Measurements from ENCODE around the gene BYSL.

The BYSL gene, protein sequence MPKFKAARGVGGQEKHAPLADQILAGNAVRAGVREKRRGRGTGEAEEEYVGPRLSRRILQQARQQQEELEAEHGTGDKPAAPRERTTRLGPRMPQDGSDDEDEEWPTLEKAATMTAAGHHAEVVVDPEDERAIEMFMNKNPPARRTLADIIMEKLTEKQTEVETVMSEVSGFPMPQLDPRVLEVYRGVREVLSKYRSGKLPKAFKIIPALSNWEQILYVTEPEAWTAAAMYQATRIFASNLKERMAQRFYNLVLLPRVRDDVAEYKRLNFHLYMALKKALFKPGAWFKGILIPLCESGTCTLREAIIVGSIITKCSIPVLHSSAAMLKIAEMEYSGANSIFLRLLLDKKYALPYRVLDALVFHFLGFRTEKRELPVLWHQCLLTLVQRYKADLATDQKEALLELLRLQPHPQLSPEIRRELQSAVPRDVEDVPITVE

DNA sequence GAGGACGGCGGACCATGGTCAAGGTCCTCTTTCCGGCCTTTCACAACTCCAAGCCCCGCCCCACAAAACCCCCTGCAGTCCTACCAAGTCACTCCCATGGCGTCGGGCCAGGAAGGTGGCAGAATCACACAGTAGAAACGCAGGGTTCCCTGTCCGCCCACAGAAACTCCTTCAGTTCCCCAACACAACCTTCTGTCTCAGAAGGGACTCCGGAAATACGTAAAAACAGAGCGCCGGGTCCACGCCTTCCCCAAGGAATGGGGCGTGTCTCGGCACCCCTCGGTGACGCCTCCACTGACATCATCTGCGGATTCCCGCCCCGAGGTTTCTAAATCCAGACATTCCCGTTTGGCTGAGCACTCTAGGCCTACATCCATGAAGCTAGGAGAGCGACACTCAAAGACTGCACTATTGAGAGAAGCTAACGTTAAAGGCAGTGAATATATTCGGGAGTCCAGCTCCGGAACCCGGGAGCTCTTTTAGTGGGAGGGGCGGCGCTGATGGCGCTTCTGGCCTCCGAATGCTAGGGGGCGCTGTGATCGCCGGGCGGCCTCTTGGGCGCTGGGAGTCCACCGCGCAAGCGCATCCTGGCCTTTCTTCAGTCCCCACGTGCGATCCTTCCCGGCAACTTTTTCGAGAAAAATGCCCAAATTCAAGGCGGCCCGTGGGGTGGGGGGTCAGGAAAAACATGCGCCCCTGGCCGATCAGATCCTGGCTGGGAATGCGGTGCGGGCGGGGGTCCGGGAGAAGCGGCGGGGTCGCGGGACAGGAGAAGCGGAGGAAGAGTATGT is at the start of gene BYSL, which contains the start of gene MED20:
Gene BYSL, plus strand, starts transcription at position 579 of the 791 bp plus-strand sequence. Its CDS starts 64 bp downstream, at position 643.
Gene MED20, minus strand, starts transcription at position 219 of the 791 bp plus-strand sequence. Its CDS starts 121 bp downstream, at position 98.
- peak; percentile 98 for DNase-seq

DNA sequence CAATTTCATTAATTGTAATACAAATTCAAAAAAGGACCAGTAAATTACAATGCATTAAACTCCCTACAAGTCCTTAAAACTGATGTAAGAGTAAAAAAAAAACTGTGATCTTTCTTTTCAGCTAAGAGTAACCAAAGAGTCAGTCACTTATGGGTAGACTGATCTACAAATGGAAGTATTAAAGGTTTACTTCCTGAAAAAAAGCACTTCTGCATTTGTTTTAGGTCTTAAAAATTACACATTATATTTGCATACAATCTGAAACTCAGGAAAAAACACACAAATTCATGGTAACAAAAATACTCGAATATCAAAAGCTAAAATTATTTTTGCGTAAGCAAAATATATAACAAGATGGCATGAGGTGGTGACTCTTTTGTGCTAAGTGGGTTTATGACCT is 49.6 kb upstream of the BYSL start:
- no peak for DNase-seq

DNA sequence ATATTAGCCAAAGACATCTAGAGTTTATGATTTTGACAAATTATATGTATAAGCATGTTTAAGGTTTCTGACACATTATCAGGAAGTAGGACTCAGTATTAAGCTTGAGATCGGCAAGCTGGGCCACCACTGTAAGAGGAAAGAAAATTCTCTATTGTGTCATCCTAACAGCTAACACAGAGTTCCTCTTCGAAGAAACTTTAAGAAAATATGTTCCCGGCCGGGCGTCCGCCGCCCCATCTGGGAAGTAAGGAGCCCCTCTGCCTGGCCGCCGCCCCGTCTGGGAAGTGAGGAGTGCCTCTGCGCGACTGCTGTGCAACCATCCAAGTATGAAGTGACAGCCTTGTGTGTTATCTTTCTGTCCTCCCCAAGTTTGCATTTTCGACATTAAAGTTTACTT is 49.2 kb upstream of the BYSL start:
- no peak for DNase-seq

DNA sequence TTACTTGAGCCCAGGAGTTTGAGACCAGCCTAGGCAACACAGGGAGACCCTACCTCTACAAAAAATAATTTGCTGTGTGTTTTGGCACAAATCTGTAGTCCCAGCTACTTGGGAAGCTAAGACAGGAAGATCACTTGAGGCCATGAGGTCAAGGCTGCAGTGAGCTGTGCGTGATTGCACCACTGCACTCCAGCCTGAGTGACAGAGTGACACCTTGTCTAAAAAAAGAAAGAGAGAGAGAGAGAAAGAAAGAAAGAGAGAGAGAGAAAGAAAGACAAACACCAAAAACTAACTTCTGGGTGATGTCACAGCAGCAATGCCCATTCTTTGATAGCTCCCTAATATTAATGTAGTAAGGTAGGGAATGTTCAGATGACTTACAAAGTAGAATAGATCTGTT is 46.6 kb upstream of the BYSL start:
- DNase-seq = no peak

DNA sequence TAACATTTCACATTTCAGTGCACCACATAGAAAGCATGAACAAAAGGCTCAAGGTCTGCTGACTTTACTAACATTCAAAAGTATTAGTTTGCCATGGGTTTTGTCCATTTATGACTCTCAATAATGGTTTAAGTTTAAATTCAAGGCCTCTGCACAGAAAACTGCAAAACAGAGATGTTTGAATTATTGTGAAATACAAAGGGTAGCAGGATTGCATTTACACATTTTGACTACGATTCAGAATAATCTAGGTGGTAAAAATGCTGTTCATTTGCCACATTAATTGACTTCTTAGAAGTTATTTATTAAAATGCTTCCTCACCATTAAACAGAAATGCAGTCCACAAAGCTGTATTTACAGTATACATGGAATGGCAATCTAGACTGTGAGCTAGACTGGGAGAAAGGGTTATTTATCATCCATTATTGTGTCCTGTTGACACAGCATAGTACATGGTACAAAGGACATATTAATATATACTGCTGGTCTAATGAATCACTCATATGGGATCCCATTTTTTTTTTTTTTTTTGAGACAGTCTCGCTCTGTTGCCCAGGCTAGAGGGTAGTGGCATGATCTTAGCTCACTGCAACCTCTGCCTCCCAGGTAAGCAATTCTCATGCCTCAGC is 44.1 kb upstream of the BYSL start:
- DNase-seq = no peak

DNA sequence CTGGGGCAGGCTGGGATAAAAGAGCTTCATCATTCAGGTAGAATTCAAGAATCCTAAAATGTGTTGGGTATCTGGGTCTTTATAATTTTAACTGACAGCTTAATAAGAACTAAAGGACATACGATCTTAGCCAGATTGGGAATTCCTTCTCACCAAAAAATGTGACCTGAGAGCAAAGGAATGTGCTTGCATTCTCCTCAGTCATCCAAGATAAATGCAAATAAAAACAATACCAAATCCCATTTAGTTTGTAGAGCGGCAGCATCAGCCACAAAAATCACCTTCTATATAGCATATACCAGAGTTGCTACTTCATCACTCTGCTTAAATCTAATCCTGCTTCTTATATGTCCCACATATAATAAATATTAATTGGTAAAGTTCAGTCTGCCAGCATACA is 43.1 kb upstream of the BYSL start:
- DNase-seq = no peak

DNA sequence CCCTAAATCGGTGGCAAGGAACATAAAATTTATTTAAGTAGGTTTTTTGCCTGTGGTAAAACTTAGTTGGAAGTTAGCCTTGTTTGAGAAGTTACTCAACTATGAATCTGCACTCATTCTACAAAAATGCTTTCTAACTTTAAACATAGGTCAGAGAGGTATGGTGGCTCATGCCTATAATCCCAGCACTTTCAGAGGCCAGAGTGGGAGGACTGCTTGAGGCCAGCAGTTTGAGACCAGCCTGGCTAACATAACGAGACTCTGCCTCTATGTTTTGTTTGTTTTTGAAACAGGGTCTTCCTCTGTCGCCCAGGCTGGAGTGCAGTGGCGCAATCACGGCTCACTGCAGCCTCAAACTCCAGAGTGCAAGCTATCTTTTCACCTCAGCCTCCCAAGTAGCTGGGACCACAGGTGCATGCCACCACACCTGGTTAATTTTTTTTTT is 42.3 kb upstream of the BYSL start:
- no peak for DNase-seq

DNA sequence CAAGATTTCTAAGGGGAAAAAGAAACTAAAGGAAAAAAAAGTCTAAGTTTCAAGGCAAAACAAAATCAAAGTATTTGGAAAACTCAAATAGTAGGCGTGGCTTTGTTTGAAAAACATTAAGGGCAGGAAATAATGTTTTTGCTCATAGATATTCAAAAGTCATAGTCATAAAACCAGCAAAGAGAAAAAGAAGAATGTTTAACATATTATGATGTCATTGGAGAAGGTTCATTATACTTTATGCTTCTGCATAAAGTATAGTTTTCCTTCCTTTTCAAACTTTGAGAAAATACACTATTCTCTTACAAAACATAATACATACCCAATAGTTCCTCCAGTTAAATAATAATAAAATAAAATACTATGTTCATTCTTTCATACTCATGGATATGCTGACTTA is 39.8 kb upstream of the BYSL start:
- DNase-seq = no peak

DNA sequence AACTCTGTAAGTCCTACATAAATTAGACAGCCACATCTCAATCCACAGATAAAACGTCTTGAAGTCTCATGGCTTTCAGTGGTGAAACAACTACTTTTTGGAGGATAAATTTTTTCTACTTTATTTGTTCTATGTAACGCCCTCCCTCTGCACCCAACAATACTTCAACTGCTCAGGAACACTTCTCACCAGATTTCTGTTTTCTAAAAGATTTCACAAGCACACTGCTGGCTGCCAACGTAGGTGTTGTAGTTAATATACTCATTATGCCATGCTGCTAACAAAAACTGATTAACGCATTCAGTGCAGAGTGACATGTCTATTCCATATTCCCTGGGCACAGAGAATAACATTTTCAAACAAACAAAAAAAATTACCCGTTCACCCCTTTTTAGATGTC is 36.3 kb upstream of the BYSL start:
- no peak for DNase-seq

DNA sequence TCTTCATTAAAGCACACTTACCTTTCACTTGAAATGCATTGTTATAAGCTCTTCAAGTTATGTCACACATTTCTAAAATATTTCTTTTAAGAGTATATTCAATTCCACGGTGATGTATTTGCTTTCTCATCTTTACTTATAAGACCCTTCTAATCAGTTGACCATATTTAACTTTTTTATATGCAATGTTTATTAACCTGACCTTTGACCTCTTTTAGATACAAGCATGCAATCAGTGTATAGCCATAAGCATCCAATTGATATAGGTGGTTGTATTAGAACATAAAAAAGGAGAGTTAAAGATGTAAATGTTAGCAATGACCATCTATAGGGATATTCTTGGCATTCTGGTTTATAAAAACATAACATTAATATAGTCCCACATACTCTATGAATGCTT is 35.4 kb upstream of the BYSL start:
- DNase-seq = no peak

DNA sequence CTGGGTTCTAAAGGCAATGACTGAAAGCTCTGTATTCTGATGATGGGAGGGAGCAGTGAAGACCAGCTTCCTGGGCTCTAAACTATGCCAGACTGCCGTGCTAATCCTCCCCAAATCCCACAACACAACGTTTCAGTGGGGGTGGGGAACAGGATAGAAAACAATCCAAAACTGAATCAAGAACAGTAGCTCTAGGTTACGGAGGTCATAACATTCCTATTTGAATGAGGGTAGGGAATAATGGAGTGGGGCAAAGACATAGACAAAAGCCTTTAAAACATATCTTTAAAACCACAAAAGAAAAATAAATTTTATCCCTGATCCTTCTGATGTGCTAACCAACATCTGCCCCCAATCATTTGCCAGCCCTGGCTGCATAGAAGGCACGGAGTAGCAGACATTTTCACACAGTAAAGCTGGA is 34.0 kb upstream of the BYSL start:
- no peak for DNase-seq

DNA sequence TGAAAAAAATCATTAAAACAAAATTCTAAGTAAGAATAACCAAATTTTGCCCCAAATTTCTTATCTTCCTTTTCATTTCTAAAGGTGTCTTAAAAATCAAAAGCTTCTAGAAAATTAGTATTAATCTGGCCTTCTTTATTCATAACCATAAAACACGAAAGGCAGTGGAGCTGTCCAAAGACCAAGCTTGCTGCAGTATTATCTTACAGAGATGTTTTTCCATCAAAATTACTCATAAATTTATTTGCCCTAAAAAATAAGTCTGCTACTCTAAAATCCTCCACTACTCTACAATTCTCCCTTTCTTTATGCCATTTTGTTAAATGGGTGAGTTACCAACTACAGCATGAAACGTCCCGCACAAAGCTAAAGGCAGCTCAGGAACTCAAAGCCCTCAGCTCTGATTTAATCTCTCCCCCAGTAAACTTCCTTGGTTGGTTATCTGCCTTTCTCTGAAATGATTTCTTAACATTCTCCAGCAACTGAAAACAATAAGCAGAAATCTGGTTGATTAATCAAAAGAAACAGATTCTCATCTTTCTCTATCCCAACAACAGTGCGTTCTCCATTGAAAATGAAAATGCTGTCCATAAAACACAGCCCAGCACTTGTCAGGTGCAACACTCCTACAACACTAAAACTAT is 28.3 kb upstream of the BYSL start:
- DNase-seq = no peak

DNA sequence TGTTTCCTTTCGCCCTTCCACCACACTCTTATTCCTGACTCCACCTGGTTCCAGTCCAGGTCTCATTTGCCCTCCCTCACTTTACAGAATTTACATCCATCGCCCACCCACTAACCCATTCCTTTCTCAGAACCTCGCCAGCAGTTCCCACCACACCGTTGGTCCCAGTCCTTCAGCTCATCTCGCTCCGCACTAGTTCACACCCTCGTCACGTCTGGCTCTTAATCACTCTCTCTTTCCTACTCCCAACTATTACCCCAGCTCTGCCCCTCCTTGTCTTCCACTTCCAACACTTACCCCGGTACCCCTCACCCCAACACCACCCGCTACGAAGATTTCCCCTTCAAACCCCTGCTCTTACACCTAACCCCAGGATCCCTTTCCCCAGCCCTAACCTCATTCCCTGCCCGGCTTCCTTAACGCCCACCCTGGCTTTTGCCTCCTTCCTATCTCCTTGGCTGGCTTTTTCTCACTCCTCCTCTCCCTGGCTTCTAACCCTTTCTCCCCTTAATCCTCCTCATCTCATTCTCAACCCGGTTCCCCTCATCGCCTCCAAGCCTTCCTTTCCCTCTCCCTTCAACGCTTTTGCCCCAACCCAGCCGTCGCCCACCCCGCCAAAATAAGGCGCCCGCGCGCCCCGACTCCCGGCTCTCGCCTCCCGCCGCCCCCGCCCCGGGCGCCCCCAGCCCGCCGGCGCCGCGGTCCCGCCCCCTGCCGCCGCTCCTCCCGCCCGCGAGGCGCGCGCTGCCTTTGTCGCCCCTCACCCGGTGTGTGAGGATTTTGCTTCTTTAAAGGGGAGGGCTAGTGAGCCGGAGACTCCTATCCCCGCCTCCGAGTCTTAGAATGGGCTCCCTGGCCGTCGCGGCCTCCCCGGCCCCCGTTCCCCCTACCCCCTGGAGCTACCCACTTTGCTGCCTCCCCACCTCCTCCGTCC is 26.7 kb upstream of the BYSL start:
- DNase-seq = no peak

DNA sequence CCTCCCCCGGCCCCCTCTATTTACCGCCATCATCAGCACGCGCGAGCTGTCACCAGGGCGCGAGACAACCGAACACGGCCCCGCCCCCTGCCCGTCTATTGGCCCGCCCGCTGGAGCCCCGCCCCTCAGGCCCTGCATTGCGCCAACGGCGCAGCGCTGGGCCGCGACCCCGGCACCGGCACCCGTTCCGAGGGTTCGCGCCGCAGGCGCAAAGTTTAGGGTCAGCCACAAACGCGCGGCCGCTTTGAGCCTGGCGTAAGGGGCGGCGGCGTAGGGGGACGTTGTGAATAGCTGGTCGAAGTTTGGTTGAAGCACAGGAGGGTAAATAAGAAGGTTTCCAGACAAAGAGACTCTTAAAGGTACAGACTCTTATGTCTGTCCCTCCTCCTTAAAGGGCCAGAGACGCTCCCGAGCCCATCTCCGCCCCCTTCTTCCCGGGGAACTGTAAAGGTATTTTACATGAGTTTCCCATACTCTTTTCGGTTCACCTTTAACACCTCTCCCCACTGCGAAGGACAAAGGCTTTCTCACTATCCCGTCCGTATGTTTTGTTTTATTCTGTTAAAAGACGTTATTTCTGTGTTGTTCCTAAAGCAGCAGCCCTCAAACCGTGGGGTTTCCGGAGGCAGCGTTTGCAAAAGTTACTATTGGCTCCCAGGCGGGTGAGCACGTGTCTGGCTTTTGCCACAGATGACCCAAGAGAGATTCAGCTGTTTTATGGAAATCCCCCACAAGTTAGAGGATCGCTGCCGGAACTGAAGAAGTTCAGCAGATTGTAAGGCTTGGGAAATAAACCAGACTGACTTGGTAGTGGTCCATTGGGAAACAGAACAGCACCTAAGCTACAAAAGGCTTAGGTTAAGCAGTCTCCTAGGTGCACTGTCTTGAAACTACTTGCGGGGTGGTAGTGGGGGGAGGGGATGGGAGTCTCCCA is 25.7 kb upstream of the BYSL start, which contains the start of gene USP49:
Gene USP49, minus strand, starts transcription at position 76 of the 934 bp plus-strand sequence. CDS start 88,392 bp downstream, outside the sequence.
- DNase-seq = peak; percentile 96

DNA sequence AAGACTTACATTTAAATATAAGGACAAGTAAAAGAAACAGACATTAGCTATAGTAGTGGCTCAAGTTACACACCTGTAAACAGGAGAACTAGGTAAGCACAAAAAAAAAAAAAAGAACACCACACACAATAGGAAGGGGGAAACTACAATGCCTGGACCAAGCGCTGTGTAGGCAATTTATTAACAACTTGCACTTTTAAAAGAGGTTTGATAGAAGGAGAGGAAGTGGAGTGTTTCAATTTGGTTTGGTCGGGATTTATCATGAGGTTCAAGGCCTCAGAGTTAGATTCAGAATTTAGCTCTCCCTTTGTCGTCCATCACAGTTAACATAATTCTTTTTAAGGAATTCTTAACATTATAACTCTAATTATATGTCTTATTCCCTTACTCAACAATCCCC is 25.0 kb upstream of the BYSL start:
- no peak for DNase-seq

DNA sequence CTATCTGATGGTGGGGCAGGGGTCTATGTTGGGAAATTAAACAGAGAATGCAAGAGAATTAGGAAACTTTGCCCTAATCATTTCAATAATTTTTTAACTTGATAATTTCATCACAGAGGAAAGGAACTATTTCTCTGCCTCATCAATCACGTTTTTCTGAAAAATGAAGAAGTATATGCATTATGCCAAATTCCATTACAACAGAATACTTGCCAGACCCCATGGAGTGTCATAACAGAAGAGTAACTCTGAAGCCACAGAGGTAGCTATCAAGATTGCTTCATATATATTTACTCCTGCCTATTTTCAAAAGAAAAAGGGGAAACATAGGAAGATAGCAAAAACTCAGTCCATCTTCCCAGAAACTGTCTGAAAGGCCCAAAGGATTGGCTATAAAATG is 20.4 kb upstream of the BYSL start:
- DNase-seq = no peak

DNA sequence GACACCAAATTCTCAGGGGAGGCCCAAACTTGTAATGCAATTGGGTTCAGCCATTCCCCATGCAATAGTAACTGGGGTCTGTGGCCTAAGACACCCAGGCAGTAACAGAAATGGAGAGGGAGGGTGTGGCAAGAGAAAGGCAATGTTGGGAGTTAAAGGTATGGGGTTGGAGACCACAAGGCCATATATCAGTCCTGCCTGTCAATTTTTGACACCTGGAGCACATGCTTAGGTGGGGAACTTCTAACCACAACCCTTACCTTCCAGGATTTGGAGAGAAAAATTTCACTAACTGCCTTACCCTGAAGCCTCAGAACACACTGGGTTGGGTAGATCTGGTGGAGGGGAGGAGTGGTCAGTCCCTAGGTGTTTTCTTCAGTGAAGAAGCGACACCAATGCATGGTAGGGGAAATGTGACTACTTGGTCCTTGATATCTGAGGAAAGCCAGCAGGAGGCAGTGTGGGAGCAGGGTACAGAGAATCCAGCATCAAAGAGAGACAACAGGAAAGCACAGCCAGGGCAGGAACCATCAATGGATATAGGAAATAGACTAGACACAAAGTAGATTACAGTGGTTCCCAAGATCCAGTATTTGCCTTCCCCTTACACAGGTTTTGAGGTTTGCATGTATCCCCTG is 19.3 kb upstream of the BYSL start:
- peak; percentile 81 for DNase-seq

DNA sequence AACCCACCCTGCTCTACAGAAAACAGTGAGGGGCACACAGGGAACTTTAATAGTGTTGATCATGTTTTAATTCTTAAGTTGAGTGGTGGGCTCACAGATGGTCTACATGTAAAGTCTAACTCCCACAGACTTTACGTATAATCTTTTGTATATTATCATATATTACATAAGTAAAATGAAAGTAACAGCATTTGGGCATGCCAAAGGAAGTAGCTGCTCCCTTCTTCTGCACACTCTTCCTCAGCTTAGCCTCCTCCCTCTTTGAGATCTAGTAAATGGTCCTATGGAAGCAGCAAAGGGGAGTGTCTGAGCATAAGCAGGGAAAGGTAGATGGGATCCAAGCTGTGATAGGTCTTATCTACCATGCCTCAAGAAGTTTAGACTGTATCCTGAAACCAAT is 11.6 kb upstream of the BYSL start:
- no peak for DNase-seq

DNA sequence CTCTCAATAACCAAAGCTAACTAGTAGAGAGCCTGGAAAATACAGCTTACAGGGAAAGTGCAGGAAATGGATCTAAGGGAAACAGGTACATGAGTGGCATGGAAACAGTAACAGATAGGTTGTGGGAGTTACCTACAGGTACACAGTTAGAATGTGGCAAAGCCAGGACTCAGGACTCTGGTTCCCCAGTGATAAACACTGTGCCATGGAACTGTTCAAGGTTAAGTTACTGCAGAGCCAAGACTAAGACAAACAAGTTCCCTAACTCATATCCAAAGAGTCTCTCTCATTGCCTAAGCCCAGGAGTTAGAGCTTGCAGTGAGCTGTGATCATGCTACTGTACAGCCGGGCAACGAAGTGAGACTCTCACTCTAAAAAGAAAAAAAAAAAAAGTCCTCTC is 7.0 kb upstream of the BYSL start:
- DNase-seq = no peak
